ENCODE data around the gene SPSB1.

Gene SPSB1

DNA sequence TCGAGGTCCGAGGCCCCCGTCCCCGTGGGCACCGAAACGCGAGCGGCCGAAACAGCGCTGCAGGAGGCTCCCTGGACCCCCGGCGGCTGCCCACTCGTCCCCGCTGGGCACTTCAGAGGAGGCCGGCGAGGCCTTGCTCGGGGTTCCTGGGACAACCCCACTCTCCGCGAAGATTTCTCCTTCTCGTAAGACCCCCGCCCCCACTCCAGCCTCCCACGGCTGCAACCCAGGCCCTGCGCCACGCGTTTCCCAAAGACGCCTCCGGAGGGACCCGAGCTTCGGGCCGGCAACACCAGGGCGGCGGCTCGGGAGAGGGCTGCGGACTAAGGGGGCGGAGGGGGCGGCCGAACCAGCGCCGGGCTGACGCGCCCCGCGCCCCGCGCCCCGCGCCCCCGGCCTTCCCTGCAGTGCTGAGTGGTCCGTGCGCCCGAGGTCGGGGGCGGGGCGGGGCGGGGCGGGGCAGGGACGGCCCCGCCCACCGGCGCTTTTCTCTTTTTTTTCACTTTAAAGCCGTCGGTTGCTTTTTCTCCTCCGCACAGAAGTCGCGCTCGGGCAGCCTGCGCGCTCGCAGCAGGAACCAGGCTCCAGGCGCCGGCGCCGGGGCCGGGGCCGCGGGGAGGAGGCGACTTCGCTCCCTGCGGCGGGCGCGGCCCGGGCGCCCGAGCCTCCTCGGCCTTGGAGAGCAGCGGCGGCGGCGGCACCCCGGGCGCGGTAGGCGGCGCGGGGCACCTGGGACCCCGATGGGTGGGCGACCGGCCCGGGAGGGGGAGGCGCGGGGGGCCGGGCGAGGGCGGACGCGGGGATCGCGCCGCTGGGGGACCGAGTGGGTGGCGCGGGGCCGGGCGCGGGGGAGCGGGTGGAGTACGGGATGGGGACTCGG lies at the start of gene SPSB1:
TSS of gene SPSB1 (plus strand) at position 534 of the 880 bp plus-strand sequence. CDS start 62,998 bp downstream, outside the sequence.
- DNase-seq = no peak

DNA sequence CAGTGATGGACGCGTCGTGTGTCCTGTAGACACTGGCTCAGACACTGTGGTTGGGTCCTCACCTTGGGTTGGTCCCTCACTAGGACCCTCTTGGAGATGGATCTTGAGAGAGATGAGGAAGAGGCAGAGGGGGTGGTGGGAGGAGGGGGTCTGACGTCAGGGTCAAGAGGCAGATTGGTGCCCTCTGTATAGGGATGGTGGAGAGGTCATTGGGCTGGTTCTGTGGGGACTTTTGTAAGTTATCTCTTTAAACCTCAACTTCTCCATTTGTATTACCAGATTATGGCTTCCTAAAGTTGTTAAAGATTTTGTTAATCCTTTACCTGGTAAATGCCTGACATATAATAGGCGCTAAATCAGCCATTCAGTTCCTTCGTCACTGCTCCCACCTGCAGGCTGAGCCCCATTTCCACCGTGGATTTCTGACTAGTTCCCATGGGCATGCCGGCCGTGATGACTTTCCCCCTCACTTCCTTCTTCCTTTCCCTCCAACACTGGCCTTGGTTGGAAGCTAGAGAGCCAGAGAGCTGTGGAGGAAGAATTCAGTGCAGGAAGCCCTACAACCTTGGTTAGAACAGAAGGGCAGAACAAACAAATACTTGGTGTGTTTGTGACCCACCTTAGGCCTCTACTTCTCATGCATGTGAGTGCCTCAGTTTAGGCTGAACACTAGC lies 49.5 kb upstream of the SPSB1 start:
- DNase-seq = no peak

DNA sequence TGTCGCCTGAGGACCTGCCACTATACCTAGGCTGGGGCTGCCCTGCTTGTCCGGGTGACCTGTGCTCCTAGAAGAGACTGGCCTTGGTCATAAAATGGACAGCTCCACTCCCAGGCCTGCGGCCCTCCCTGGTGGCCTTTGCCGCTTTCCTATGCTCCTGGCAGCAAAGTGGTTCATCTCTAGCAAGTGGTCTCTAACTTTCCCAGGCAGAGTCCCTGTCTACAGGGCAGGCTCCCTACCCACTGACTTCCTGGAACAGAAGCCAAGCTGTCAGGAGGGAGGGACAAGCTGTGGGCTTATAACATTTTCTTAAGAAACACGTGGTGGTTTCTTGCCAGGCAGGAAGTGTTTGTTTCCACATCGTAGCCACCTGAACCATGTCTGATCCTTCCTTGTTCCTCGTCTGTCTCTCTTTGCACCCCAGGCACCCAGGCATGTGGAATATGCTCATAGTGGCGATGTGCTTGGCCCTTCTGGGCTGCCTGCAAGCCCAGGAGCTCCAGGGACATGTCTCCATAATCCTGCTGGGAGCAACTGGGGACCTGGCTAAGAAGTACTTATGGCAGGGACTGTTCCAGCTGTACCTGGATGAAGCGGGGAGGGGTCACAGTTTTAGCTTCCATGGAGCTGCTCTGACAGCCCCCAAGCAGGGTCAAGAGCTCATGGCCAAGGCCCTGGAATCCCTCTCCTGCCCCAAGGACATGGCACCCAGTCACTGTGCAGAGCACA lies 48.0 kb upstream of the SPSB1 start:
- DNase-seq = no peak

DNA sequence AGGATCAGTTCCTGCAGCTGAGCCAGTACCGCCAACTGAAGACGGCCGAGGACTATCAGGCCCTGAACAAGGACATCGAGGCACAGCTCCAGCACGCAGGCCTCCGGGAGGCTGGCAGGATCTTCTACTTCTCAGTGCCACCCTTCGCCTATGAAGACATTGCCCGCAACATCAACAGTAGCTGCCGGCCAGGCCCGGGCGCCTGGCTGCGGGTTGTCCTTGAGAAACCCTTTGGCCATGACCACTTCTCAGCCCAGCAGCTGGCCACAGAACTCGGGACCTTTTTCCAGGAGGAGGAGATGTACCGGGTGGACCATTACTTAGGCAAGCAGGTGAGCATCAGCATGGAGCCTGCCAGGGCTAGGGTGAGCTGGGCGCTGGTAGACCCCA lies 47.5 kb upstream of the SPSB1 start:
- DNase-seq = no peak

DNA sequence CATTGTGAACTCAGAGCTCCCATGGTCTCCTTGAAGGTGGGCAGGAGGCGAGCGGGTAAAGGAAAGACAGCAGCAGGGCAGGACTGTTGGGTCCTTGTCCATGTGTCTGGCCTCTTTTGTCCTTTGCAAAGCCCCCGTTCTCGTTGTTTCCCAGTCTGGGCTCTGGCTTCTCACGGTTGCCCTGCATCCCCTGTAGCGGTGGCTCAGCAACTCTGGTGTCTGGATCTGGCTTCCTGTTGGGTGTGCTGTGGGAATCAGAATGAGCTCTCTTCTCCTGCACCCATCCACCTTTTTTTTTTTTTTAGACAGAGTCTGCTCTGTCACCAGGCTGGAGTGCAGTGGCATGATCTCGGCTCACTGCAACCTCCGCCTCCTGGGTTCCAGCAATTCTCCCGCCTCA lies 47.0 kb upstream of the SPSB1 start:
- no peak for DNase-seq

DNA sequence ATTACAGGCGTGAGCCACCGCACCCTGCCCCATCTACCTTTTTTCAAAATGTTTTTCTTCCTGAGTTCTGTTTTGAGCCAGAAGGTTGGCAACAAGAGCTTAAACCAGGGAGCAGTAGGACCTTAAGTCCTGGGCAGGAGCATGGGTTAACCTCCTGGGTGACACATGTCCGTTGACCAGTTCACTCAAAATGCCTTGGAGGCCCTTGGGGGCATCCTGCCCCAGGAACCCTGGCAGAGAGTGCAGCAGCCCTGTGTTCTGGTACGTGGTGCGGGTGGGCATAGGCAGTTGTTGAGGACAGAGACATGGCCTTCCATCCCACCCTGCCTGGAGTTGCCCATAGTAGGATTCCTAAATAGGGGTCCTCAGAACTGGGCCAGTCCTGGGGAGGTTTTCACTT lies 46.5 kb upstream of the SPSB1 start:
- DNase-seq = no peak

DNA sequence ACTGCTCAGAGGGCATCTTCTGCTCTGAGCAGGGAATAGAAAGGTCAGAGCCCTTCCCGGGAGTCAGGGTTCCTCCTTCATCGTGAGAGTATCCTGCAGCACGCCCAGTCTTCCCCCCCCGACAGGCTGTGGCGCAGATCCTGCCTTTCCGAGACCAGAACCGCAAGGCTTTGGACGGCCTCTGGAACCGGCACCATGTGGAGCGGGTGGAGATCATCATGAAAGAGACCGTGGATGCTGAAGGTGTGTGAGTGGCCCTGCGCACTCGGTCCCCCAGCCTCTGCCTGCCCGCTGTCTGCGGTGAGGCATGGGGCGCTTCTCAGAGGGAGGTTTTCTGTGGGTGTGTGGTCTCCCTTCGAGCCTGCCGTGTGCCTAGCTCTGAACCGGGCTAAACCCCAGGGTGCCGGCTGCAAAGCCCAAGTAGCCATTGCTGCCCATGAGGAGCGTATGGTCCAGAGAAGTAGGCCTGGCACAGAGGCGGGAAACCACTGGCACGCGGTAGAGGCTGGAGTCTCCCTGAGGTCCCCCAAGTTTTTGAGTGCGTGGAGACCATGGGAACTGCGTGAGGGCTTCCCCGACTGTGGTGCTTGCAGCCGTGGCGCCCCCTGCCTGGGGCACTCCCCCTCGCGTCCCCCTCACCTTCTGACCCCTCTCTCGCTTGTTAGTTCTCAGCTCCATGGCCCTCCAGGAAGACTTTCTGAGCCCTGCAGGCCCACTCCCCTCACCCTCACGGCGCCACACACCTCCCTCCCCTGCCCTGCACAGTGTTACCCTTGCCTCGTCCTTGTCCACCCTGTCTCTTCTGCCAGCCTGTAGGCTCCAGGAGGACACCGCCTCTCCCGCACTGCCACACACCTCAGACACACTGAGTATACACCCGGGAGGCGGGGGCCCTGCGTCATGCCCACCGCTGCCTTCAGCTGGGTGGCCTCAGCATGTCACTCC lies 45.6 kb upstream of the SPSB1 start:
- no peak for DNase-seq

DNA sequence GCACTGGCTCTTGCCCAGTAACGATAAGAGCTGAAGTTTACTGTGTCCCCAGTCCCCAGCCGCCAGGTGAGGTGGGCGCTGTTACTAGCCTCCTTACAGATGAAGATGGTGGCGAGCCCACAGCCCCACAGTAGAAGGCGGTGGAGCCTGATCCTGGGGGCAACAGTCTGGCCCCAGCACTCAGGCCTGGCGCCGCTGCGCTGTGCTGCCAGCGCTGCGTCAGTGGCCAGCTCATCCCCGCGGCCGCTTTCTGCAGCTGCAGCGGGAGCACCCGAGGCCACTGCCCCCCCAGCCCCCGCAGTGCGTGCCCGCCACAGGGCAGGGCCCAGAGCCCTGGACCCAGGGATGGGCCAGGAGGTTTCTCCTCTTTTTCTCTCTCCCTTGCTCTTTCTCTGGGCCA lies 44.8 kb upstream of the SPSB1 start:
- DNase-seq = no peak

DNA sequence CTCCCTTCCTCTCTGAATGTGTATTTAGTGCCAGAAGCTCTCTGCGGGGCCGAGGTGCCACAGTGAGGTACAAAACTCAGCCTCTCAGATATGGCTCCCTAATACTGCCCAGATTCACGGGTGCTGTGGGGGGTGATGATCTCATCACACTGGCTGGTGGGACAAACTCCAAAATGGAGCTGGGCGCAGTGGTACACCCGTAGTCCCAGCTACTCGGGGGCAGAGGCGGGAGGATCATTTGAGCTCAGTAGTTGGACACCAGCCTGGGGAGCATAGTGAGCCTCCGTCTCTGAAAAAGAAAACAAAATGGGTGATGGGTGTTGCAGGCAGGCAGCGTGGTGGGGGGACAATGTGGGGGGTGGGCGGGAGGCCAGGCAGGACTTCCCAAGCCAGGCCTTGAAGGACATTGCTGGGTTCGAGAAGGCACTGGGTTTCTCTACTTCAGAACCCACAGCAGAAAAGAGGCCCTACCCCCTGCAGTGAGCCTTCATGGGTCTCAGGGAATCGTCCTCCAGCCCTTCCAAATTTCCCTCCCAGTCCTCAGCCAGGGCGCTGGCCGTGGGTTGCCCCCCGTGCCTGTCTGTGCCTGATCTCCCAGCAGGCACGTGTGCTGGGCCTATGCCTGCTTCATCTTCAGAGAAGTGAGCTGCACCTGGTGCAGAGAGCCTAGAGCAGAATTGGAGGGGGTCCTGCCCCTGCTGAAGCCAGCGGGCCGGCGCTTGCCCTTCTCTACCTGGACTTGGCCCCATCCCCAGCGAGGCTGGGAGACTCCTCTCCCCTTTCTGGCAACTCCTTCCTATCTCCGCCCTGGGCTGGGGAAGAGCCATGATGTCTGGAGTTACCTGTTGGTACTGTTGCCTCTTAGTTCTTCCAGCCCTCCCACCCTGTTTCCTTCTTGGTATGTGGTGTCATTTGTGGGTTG lies 44.1 kb upstream of the SPSB1 start:
- no peak for DNase-seq

DNA sequence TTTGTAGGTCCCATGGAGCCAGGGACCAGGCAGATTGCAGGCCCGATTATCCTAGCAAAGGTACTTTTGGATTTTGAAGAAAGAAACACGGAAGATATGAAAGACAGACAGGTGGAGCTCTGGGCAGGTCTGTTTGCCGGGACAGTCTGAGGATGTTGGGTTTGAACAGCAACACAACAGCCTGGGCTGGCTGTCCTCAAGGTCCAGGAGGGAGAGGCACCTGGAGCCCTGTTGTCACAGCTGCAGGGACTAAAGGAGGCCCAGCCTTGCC lies 43.5 kb upstream of the SPSB1 start:
- DNase-seq = no peak

DNA sequence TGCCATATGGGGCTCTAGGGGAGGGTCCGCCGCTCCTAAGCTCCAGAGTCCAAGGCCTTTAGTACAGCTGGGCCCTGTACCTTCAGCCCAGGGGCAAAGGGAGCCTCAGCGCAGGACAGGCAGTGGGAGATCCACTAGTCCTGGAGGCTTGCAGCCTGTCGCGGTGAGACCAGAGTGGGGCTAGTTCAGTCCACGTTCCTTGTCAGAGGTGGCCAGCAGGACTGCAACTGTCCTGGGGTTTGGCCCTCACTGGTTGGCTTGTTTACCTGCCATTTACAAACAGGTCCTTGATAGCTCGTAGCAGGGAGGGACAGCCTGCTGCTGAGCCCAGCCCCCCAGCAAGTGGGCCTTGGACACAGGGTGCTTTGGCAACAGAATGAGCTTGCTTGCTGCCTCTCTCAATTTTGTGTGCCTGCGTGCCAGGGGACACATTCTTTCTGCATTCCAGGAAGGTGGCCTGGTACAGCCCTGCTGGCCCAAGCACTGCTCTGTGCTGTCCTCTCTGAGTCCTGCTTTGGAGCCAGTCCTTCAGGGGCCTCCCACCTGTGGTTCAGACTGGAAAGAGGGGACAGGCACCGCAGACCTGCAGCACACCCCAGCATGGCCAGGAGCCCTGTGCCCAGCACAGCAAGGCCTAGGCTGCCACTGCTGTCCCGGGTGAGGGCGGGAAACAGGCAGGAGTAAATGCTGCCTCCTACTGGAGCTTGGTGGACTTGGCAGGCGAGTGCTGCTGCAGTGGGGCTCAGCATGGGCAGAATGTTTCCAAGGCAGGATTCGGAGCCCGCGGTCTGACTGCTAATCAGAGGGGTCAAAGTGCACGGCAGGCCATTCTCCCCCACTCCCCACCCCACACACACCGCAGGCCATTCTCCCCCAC lies 42.9 kb upstream of the SPSB1 start:
- no peak for DNase-seq

DNA sequence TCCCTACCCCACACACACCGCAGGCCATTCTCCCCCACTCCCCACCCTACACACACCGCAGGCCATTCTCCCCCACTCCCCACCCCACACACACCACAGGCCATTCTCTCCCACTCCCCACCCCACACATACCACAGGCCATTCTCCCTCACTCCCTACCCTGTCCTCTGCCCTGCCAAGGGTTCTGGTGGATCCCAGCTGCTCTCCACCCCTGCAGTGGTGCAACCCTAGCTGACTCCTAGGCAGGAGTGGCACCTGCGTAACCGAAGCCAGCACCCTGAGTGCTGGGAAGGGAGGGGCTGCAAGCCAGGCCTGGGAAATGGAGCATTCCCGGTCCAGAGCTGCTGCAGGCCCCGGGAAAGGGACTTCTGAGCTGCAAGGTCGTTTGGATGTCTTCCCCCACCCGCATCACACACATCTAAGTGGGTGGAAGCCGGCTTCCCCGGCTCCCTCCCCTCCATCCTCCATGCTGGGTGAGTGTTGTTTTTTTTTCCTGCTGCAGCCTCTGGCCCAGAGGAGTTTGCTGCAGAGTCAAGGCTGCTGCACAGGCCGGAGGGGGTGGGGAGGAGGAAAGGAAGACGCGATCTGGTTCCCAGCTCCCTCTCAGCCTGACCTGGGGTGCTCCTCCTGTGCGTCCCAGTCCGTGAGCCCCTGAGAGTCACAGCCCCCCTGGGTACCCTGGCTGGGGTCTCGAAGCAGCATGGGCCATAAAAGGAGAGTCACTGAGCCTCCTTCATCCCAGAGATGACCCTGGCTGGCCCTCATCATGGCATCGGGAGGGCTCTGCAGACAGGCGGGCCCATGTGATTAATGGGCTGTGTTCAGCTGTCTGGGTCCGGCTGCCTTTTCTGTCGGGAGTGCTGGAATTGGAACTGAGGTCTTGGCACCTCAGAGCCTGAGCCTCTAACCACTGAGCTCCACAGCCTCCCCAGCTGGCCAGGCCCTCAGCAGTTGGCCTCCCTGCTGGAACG lies 42.0 kb upstream of the SPSB1 start:
- no peak for DNase-seq

DNA sequence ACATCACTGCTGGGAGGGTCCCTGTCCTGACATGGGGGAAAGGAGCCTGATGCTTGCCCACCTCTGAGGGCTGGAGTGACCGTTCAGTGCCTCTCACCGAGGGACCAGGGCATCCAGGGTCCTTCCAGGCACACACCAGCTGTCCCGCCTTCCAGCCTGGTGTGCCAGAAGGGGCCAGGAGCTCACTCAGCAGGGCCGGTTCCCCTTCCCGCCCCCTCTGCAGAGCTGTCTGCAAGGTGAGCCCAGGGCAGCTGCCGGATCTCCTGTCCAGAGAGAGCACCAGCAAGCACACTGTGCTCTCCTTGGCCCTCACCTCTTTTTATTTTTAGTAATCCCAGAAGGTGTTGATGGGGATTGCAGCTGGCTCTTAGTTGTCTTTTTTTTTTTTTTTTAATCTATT lies 41.2 kb upstream of the SPSB1 start:
- DNase-seq = no peak

DNA sequence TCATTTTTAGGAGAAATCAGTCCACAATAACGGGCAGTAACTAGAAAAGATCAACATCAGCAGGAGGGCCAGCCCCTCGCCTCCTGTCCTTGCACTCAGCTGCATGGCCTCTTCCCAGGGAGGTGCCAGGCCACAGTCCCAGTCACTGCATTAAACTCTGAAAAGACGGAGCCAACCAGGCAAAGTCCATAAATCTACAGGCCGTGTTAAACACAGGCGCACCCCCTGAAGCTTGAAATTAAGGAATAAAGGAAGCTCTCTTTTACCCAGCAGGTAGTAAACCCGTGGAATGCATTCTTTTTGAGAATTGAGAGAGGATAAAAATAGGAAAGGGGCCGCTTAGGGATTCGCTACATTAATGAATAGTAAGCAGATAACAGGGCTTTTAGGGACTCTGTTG lies 39.7 kb upstream of the SPSB1 start:
- DNase-seq = peak; percentile 5

DNA sequence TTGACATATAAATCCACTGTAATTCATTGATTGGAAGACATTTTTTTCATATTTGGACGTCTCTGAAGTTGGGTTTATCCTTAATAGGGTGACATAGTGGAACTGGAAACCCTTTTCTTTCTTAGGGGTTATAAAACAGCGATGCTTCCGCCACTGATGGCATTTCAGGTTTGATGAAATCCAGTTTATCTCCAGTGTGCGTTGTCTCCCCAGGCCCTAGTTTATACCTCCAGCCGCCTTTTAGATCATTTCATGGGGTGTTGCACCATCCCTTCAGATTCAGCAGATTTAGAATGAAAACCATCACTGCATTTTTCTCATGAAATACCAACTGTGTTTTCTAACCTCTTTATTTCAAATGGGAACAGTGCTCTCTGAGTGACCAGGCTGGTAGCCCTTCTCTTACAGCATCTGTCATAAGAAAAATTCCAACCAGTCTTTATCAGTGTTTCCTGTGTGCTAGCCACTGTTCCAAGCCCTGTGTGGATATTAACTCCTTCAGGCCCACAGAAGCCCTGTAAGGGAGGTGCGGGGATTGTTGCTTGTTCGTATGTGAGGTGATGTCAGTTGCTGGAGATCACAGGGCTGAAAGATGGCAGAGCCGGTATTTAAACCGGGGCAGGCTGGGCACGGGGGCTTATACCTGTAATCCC lies 39.1 kb upstream of the SPSB1 start:
- no peak for DNase-seq

DNA sequence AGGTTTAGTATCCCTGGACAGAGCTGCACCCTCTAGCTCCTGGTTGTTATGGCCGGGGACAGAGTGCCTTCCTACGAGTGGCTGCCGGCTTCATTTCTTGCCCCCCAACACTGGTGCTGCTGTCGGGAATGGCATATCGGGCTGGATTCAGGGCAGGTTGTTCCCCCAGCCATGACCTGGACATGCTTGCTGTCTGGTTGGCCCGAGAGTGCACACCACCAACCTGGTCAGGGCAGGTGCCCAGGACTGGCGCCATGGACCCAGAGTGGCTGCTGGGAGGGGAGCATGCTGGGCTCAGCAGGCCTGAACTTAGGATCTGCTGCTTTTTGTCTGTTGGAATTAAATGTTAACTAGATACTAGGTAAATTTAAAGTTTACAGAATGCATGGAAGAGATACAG lies 36.4 kb upstream of the SPSB1 start:
- no peak for DNase-seq

DNA sequence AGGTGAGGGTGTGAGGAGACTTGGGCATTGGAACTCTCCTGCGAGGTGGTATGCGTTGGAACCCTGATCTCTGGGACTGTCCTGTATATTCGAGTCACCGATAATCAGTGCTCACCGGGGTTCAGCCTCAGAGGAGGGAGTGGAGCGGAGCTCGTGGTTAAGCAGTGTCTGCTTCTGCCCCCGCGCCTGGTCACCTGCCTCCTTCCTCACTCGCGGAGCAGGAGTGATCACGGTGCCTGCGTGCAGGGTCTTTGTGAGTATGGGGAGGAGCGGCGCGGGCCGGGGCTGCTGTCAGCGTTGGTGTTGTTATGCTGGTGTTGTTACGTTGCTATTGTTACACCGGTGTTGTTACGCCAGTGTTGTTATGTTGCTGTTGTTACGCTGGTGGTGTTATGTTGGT lies 34.8 kb upstream of the SPSB1 start:
- DNase-seq = no peak

DNA sequence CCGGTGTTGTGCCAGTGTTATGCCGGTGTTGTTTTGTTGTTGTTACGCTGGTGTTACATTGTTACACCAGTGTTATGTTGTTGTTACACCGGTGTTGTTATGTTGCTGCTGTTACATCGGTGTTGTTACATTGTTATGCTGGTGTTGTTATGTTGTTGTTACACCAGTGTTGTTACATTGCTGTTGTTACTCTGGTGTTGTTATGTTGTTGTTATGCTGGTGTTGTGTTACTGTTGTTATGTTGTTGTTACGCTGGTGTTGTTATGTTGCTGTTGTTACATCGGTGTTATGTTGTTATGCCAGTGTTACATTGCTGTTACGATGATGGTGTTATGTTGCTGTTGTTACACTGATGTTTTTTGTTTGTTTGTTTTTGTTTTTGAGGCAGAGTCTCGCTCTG lies 34.1 kb upstream of the SPSB1 start:
- no peak for DNase-seq

Measured in NCI-H2081 treated with DMSO at 0.1 percent for 48 hours (cell line).